Activated naive CD4-positive, alpha-beta T cell treated with anti-CD3 and anti-CD28 coated beads, Interleukin-2, amount 50 U/mL, for 24 hours (primary cell): ENCODE data around the gene CENPB.
A peak's percentile ranks its signal among the peaks of the same experiment; 100 is the strongest.

Experiments
- H3K27ac Mint-ChIP-seq: one replicate; pipeline ENCODE4 v1.8.0; 2021; ENCODE audit warnings: mild to moderate bottlenecking, mixed read lengths
- H3K27me3 Mint-ChIP-seq: one replicate; pipeline ENCODE4 v1.8.0; 2021; ENCODE audit warnings: mixed read lengths
- H3K36me3 Mint-ChIP-seq: one replicate; pipeline ENCODE4 v1.8.0; 2021; ENCODE audit warnings: mixed read lengths
- H3K4me1 Mint-ChIP-seq: one replicate; pipeline ENCODE4 v1.8.0; 2021; ENCODE audit warnings: mixed read lengths
- H3K4me3 Mint-ChIP-seq: one replicate; pipeline ENCODE4 v1.8.0; 2021; ENCODE audit warnings: mild to moderate bottlenecking, mixed read lengths
- H3K9me3 Mint-ChIP-seq: one replicate; pipeline ENCODE4 v1.8.0; 2021; ENCODE audit warnings: mixed read lengths

CENPB gene

GRCh38 chr20:3814928-3815495, 28.5 kb upstream of the CENPB start:
- no peaks in the 10 kb centered on the region for H3K9me3 Mint-ChIP-seq
- H3K36me3 Mint-ChIP-seq: no peaks in the 10 kb centered on the region
- H3K4me1 Mint-ChIP-seq: peaks cover 78% of the 10 kb centered on the region
- H3K4me3 Mint-ChIP-seq: no peak overlapping the region
- no peaks in the 10 kb centered on the region for H3K27me3 Mint-ChIP-seq
- H3K27ac Mint-ChIP-seq: peak overlapping the region; percentile 61

- peaks cover 70% of the 10 kb centered on the region for H3K4me1 Mint-ChIP-seq
- H3K27me3 Mint-ChIP-seq: no peaks in the 10 kb centered on the region
- no peaks in the 10 kb centered on the region for H3K9me3 Mint-ChIP-seq
- H3K36me3 Mint-ChIP-seq: no peaks in the 10 kb centered on the region
- H3K27ac Mint-ChIP-seq: peak overlapping the region; percentile 81
- peak overlapping the region; percentile 20 for H3K4me3 Mint-ChIP-seq
Observed at GRCh38 chr20:3813848-3814581, 27.5 kb upstream of the CENPB start.

- H3K27ac Mint-ChIP-seq: peak overlapping the region; percentile 63
- H3K4me3 Mint-ChIP-seq: peak overlapping the region; percentile 20
- no peaks in the 10 kb centered on the region for H3K9me3 Mint-ChIP-seq
- H3K4me1 Mint-ChIP-seq: peaks cover 72% of the 10 kb centered on the region
- no peaks in the 10 kb centered on the region for H3K27me3 Mint-ChIP-seq
- no peaks in the 10 kb centered on the region for H3K36me3 Mint-ChIP-seq
Observed at GRCh38 chr20:3812975-3813847, 26.7 kb upstream of the CENPB start.

GRCh38 chr20:3812259-3812681, 25.7 kb upstream of the CENPB start:
- Mint-ChIP-seq H3K4me3 (peak overlapping the region; percentile 90), H3K27ac (peak overlapping the region; percentile 99), H3K36me3 (no peaks in the 10 kb centered on the region), H3K27me3 (no peaks in the 10 kb centered on the region), H3K4me1 (peaks cover 78% of the 10 kb centered on the region), H3K9me3 (no peaks in the 10 kb centered on the region)

- Mint-ChIP-seq H3K4me1 (peaks cover 78% of the 10 kb centered on the region), H3K36me3 (peaks cover 3% of the 10 kb centered on the region), H3K27me3 (no peaks in the 10 kb centered on the region), H3K27ac (peak overlapping the region; percentile 99), H3K9me3 (no peaks in the 10 kb centered on the region), H3K4me3 (peak overlapping the region; percentile 90)
Observed at GRCh38 chr20:3811467-3812258, 25.1 kb upstream of the CENPB start.

GRCh38 chr20:3808544-3808943, 22.0 kb upstream of the CENPB start:
- peaks cover 17% of the 10 kb centered on the region for H3K36me3 Mint-ChIP-seq

GRCh38 chr20:3804781-3805180, 18.2 kb upstream of the CENPB start:
- no peaks in the 10 kb centered on the region for H3K9me3 Mint-ChIP-seq
- no peaks in the 10 kb centered on the region for H3K27me3 Mint-ChIP-seq
- peaks cover 26% of the 10 kb centered on the region for H3K36me3 Mint-ChIP-seq
- H3K27ac Mint-ChIP-seq: peak overlapping the region; percentile 89
- no peak overlapping the region for H3K4me3 Mint-ChIP-seq
- H3K4me1 Mint-ChIP-seq: peaks cover 74% of the 10 kb centered on the region

More at GRCh38 chr20:3808544-3808943, 22.0 kb upstream of the CENPB start:
- no peaks in the 10 kb centered on the region for H3K9me3 Mint-ChIP-seq
- H3K4me1 Mint-ChIP-seq: peaks cover 77% of the 10 kb centered on the region
- no peak overlapping the region for H3K4me3 Mint-ChIP-seq
- no peaks in the 10 kb centered on the region for H3K27me3 Mint-ChIP-seq
- H3K27ac Mint-ChIP-seq: no peak overlapping the region

GRCh38 chr20:3804254-3804751, 17.8 kb upstream of the CENPB start:
- Mint-ChIP-seq H3K4me3 (no peak overlapping the region), H3K27me3 (no peaks in the 10 kb centered on the region), H3K9me3 (no peaks in the 10 kb centered on the region), H3K27ac (peak overlapping the region; percentile 52), H3K36me3 (peaks cover 27% of the 10 kb centered on the region), H3K4me1 (peaks cover 79% of the 10 kb centered on the region)

GRCh38 chr20:3803854-3804253, 17.3 kb upstream of the CENPB start:
- Mint-ChIP-seq H3K36me3 (peaks cover 27% of the 10 kb centered on the region), H3K4me3 (no peak overlapping the region), H3K27ac (peak overlapping the region; percentile 52), H3K9me3 (no peaks in the 10 kb centered on the region), H3K4me1 (peaks cover 84% of the 10 kb centered on the region), H3K27me3 (no peaks in the 10 kb centered on the region)

GRCh38 chr20:3803289-3803688, 16.7 kb upstream of the CENPB start:
- H3K36me3 Mint-ChIP-seq: peaks cover 27% of the 10 kb centered on the region
- no peaks in the 10 kb centered on the region for H3K9me3 Mint-ChIP-seq
- no peaks in the 10 kb centered on the region for H3K27me3 Mint-ChIP-seq
- peak overlapping the region; percentile 52 for H3K27ac Mint-ChIP-seq
- H3K4me1 Mint-ChIP-seq: peaks cover 85% of the 10 kb centered on the region
- no peak overlapping the region for H3K4me3 Mint-ChIP-seq

GRCh38 chr20:3802524-3803239, 16.1 kb upstream of the CENPB start:
- Mint-ChIP-seq H3K27me3 (no peaks in the 10 kb centered on the region), H3K36me3 (peaks cover 27% of the 10 kb centered on the region), H3K9me3 (no peaks in the 10 kb centered on the region), H3K4me1 (peaks cover 85% of the 10 kb centered on the region), H3K27ac (peak overlapping the region; percentile 70), H3K4me3 (no peak overlapping the region)

- Mint-ChIP-seq H3K27me3 (no peaks in the 10 kb centered on the region), H3K4me3 (no peak overlapping the region), H3K9me3 (no peaks in the 10 kb centered on the region), H3K4me1 (peaks cover 85% of the 10 kb centered on the region), H3K27ac (no peak overlapping the region), H3K36me3 (peaks cover 25% of the 10 kb centered on the region)
Observed at GRCh38 chr20:3801846-3802245, 15.3 kb upstream of the CENPB start.

GRCh38 chr20:3801299-3801698, 14.8 kb upstream of the CENPB start:
- H3K27ac Mint-ChIP-seq: peak overlapping the region; percentile 65
- peaks cover 25% of the 10 kb centered on the region for H3K36me3 Mint-ChIP-seq
- H3K27me3 Mint-ChIP-seq: no peaks in the 10 kb centered on the region
- H3K9me3 Mint-ChIP-seq: no peaks in the 10 kb centered on the region
- H3K4me1 Mint-ChIP-seq: peaks cover 85% of the 10 kb centered on the region
- H3K4me3 Mint-ChIP-seq: no peak overlapping the region

GRCh38 chr20:3800878-3801260, 14.3 kb upstream of the CENPB start:
- no peaks in the 10 kb centered on the region for H3K27me3 Mint-ChIP-seq
- H3K4me1 Mint-ChIP-seq: peaks cover 82% of the 10 kb centered on the region
- no peak overlapping the region for H3K4me3 Mint-ChIP-seq
- H3K27ac Mint-ChIP-seq: peak overlapping the region; percentile 65
- no peaks in the 10 kb centered on the region for H3K9me3 Mint-ChIP-seq
- H3K36me3 Mint-ChIP-seq: peaks cover 23% of the 10 kb centered on the region
